G401.6 (cell line): ENCODE results near the gene RETREG1.

Experiments used
- FAIRE-seq: peaks from 2 replicates; lab custom pipeline; 2012; peaks lifted over from hg19 to GRCh38; lab: Jason Lieb, UNC

The RETREG1 gene

DNA sequence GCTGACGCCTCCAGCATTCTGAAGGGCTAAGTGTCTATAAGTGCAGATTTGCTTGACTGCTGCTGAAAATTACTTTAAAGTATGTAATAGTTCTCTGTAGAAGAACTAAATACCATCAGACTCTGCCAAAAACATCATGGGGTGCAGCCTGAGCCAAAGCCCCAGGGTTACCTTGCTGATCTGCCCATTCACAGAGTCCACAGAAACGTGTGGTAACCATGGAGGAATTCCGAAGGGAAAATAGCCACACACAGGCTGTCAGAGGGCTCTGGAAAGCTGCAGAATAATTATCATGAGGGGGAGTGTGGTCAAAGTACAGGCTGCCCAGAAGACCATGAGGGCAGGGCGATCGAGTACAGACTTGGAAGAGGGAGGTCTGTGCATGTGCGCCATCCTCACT is 36.4 kb downstream of the RETREG1 start:
- no peak for FAIRE-seq

DNA sequence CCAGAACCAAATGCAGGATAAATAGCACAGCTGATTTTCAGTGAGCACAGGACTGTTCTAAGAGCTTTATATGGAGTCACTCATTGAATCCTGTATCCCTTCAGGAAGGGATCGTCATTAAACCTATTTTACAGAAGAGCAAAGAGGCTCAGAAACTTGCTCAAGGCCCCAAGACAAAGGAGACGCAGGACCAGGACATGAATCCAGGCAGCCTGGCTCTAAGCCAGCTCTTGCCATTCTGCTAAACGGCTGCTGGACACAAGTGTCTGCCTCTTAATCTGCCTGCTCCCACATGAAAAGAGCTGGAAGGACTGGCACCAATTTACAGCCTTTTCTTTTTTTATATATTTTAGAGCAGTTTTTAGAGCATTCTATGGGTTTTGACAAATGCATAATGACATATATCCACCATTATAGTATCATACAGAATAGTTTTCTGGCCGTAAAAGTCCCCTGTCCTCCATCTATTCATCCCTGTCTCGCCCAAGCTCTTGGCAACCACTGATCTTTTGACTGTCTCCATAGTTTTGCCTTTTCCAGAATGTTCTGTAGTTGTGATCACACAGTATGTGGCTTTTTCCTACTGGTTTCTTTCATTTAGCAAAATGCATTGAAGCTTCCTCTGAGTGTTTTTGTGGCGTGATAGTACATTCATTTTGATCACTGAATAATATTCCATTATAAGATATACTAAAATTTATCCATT is 37.5 kb downstream of the RETREG1 start:
- FAIRE-seq: no peak

DNA sequence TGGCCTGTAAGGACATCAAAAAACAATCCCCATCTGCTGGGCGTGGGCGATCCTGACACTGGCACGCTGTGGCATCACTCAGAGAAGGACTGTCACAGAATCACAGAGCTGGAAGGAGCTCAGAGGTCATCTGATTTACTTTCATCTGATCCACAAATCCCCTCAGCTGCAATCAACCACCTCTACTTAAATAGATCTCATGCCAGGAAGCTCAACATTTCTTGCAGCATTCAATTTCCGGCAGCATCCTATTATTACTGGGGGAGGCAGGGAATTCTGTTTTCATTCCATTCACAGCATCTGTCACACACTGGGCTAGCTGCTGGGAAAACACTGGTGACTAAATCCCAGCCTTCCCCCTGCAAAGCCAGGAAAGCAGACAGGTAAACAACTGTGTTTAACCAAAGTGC is 38.3 kb downstream of the RETREG1 start:
- FAIRE-seq: no peak

DNA sequence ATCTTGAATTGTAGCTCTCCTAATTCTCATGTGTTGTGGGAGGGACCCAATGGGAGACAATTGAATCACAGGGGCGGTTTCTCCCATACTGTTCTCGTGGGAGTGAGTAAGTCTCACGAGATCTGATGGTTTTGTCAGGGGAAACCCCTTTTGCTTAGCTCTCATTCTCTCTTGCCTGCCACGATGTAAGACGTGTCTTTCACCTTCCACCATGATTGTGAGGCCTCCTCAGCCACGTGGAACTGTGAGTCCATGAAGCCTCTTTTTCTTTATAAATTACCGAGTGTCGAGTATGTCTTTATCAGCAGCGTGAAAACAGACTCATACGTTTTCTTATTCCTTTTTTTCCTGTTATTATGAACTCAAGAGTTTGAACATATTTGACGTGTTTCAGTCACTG is 39.1 kb downstream of the RETREG1 start:
- FAIRE-seq: no peak

DNA sequence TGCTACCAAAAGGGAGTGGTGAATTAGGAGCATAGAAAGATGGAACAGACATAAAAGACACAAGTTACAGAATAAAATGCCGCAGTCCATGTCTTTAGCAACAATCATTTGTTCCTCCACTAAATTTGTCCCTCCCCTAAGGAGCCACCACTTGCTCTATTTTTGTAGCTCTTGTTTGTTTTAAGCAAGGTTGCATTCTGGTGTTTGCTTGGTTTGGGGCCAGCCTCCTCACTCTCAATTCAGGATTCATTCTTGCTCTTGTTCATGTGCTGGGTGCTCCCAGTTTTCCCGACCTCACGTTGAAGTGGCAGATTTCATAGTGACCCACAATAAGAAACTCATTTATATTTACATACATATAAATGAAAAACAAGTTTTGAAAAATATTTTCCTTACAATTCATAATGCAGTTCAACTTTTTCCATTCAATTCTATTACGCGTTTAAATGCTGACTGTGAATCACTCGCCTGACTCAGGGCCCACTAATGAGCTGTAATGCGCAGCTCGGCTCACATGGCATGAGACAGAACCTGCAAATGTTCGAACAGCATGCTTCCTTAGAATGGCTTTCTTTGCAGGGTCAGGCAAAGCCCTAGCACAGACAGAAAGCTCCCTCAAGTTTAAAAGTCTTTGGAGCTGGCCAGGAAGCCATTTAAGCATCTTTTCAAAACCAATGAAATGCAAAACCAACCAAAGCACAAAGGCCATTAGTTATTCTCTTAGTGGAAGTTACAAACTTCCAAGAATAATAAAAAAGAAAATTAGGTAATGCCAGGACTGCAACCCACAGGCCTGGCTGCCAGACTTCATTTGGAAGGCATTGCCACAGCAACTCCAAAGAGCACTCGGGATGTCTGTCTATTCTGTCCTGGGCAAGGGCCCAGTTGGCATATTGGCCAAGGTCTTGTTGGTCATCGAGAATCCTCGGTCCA is 41.7 kb downstream of the RETREG1 start:
- FAIRE-seq: no peak

DNA sequence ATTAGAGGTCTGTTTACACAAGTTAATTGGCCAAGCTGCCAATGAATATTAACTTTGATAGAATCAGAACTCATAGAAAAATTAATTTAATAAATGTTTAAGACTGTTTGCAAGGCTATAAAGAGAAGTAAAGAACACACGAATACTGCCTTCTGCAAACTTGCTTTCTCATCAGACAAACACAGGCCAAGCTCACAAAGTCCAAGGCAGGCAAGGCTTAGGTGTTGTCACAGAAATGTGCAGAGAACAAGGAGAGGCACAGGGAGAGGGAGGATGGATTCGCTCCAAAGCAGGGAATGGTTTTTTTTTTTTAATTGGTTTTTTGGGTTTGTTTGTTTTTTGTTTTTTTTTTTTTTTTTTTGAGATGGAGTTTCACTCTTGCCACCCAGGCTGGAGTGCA is 43.4 kb downstream of the RETREG1 start:
- no peak for FAIRE-seq

DNA sequence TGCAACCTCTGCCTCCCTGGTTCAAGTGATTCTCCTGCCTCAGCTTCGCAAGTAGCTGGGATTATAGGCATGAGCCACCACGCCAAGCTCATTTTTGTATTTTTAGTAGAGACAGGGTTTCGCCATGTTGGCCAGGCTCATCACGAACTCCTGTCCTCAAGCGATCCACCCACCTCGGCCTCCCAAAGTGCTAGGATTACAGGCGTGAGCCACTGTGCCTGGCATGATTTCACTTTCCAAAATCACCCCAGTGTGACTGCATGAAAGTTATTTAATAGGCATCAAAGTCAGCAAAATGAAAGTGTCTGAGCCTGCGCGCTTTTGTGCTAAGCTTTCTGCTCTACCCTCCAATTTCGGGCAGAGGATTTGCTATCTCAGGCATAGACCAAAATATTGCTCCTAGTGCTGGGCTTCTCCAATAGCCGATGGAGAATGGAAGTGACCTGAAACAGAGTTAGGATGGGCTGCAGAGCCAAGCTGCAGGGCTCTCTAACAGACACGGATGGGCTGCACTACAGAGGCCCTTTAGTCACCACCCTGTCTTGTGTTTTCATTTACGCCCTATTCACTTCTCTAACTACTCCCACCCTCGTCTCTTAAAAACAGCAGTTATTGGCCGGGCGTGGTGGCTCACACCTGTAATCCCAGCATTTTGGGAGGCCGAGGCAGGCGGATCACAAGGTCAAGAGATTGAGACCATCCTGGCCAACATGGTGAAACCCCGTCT is 44.3 kb downstream of the RETREG1 start:
- FAIRE-seq: no peak

DNA sequence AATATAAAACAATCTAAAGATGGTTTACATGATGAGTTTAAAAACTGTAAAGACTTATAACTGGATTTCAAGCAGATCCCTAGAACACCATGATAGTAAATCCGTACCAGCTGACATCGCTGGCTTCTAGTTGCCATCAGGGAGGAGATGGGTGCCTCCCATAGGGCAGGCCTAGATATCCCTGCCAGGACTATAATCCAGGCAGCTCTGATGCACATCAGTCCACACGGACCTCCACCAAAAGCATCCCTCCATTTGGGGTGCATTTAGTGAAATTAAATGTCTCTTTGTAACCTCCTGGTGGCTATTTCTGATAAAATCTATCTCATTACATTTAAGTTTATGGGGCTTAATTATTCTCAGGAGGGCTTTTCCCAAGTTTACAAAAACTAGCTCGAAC is 45.8 kb downstream of the RETREG1 start:
- no peak for FAIRE-seq

DNA sequence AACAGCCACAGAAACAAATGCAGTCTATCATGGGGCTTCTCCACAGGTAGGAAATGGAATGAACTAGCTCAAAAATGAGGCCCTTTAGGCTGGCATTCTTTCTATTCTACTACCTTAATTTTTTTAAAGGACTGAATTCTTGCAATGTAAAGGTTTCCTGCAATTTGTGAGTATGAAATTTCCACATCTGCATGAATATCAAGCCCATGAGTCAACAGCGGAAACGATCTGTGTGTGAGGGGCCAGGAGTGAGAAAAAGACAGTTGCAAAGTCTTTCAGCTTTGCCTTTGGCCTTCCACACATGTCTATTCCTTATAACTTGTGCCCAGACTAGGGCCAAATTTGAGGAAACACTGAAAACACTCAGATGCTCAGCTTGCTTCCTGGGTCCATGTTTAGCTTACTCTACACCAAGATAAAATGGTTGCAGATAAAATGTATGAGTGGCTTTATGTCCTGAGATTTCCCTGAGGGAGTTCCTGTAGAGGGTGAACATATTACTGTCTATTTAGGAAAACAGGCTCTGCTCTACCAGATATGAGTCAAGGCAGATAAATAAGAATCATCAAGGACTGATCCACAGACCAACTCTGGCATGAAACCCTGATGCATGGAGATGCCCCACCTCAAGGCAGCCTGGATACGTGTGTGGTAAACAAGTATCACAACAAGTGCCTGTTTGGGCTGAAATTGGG is 46.5 kb downstream of the RETREG1 start:
- no peak for FAIRE-seq

DNA sequence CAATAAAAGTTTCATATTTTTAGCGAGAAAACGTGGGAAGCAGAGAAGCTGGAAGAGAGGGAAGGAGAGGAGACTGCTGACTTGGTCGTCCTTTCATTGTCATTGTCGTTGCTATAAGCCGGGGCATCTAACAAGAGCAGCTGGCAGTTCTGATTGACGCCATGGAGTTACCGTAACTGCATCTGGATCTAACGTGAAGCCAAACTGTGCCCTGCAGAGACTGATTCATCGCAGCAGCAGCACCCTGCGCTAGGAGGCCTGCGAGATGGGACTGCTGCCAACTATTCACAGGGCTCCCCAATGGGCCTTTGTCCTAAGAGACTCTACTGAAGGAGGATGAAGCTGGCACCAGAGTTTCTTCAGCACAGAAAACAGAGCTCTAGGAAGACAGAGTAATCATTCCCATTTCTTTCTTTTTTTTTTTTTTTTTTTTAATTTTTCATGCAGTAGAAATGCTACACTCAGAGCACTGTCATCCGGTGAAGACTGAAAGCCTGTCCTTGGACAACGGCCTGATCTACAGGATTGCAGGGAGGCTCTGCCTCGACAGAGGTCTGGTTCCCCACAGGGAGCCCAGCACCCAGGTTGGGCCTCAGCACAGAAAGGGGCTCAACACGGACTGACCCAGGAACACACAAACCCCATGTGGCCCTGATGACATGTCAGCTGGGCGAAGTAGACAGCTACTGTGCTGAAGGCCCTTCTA is 47.8 kb downstream of the RETREG1 start:
- no peak for FAIRE-seq

DNA sequence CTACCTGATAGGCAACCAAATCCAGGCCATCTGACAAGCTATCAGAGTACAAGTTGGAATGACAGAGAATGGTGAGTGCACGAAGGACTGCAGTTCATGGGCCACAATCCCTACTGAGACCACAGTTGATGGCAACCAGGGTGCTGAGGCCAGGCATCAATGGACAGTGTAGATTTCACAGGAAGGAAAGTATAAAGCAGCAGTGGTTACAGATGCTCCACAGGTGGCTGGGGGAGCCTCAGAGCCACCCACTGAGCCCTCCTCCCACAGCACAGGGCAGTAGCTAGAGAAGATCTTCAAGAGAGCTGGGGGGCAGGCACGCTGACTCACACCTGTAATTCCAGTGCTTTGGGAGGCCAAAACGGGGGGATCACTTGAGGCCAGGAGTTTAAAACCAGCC is 49.4 kb downstream of the RETREG1 start:
- FAIRE-seq: no peak

DNA sequence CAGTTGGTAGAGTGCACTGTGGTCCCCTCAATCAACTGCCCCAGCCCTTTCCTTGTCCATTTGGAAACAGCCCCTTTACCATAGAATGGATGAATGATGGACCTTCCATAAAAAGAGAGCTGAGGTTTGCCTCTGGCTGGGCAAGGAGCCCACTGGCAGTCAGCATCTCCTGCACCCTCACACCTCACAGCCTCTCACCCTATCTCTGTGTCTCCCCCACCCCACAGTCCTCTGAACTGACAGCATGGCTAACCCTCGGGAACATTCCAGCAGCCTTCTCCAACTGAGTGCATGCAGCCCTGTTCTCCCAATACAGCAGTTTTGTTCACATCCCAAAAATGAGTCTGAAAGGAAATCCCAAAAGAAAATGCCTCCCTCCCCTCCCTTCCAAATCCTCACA is 51.7 kb downstream of the RETREG1 start:
- FAIRE-seq: no peak

DNA sequence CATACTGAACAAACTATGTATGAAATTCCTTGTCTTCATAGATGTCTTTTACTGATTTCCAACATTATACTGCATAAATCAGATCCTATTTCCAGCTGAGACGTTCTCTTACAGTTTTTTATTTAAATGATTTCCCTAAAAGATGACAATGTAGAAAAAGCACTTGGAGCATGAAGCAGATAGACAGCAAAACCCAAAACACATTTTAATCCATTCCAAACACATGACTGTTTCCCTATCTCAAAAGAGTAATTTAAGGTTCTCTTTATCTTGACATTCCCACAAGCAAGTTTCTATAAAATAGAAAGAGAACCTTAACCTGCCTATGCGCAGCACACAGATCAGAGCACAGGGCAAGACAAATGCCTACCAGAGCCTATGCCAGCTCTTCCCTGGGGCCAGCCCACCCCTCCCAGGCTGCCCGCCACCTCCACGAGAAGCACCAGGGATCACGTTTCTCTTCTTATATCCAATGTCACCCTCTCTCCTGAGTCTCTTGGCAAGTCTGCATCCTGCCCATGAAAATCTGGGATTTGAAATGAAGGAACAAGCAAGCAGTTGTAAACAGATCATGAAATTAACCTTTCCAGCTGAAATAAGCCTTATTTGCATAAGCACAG is 52.4 kb downstream of the RETREG1 start:
- no peak for FAIRE-seq

DNA sequence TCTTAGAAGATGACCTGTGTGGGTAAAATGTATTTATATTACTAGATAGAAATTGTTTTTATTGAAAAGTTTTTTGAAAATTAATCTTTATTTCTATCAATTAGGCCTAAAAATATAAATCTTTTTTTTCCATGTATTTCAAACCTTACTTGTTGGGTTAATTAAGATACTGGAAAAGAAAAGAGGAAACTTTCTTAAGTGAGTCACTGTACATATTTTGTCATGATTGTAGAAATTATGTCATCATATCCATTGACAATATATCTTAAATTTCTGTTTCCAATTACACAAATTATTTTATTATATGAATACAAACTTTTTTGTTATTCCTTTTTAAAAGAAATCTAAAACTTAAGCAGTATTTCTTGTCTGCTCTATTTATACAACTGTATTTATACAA is 53.1 kb downstream of the RETREG1 start:
- no peak for FAIRE-seq

DNA sequence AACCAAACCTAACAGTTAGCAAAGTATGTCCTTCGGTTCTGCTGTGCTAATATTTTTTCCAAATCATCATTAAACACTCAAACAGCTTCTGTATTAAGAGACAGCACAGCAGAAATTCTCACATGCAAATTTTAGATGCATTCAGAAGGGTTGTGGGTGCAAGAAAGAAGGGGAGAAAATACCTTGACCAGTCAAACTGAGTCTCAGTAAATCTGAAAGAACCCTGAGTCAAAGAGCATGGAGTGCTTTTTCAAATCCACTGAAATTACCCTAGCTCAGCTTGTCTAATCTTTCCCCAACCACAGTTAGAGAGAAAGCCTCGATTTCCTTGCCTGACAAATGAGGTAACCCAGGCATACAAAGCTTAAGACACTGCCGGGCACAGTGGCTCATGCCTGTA is 55.1 kb downstream of the RETREG1 start:
- FAIRE-seq: no peak

DNA sequence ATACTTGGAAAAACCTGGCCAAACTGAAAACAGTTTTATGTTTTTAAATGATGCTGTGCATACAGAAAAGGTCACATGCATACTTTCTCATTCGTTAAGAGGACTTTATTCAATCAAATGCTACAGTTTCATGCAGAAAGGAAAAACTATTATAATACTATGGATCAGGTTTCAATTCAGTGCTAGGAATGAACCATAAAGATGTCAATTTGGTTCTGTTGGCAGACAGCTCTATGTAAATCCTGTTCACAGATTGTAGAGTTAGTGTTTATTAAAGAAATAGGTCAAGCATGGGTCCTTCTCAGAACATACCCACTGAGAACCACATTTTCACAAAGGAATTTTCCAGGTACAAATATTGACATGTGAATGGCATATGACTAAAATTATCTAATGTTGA is 57.1 kb downstream of the RETREG1 start:
- FAIRE-seq: no peak

DNA sequence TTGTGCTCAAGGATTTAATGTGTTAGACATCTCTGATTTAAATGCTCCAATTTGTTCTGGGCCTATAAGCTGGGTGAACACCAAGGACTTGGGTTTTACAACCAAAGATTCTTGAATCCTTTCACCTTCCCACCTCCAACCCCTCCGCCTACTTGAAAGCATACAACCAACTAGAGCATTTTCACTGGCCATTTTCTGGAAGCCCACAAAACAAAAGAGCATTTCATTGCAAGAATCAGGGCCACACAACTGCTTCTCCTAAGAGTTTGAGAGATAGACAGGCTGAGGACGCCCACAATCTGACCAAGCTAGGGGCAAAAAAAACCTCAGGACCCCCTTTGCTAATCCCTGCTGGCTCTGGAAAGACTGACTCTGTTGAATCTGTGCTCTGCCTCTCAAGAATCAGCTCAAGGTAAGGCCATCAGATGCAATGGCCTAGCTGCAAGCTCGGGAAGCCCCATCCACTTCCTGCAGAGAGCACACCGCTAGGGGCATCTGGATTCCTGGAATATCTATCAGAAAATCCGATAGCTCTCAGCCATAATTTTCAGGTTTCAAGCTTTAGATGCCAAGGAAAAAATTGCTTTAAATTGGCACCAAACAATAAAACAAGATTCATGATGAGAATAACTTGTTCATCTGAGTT is 57.7 kb downstream of the RETREG1 start:
- no peak for FAIRE-seq

DNA sequence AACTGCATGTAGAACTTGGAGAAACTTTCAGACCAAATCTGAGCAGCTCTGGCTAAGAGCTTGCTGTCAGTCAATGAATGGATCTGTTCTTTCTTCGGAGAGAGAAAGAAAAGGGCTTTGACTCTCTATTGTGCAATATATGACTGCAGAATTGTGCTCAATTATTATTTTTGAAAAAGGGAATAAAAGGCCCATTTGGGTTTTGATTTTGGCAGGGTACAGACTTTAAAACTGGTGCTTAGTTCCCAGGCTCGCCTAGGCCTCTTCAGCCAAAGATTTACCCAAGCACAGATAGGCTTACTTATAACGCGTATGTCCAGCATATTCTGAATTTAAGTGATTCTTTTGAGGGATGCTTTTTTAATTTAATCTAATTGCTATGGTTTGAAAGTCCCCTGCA is 59.3 kb downstream of the RETREG1 start:
- FAIRE-seq: no peak

DNA sequence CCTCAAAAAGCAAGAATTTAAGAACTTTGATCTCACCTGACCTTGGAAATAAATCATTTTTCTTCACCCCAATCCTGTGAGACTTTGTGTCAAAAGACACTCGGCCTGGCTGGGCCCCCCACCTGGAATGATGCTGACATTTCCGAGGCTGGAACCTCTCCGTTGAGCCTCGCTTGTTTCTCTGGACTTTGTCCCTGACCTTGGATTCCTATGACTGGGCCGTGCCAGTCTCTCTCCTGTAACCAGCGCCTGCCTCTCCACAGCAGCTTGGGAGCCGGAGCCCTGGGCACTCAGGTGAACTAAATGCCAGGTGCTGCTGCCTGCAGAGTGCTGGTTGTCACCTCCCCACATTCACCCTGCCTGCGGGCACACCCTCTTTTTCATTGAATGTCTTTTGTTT is 62.7 kb downstream of the RETREG1 start:
- no peak for FAIRE-seq

DNA sequence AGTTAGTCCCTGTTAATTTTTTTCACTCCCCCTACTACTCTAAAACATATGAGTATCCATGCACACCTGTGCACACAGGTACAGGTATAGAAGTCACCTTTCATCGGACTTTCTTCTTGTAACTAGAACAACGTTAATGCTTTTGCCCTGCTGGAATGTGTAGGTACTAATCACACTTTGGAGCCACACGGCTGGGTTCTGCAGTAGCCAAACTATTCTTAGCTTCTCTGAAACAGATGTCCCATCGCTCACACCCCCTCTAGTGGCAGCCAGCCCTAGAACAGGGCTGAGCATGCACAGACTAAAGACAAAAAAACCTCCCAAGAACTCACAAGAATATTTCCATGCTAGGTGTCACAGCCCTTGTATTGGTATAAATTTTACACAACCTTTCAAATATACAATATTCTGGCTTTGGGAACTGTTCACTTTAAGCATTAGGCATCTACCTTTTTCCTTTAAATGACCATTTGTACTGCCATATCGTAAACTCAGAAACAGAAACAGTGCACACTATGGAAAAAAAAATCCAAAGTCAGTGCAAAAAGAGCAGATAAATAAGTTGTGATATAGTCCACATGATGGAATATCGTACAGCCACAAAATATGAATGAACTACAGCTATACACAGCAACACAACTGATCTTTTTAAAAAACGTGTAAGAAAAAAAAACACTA is 64.0 kb downstream of the RETREG1 start:
- FAIRE-seq: no peak
